WTC11 (cell line): ENCODE results near the gene PIM2. TPM values are rescaled to one million over a fixed set of nuclear protein-coding genes. Genes with fewer than 3 reads are reported as not detected.

Source experiments
- ATAC-seq: fragments of 200-7000 bp; cut with Tn5 transposase; 2 replicates; pipeline ENCODE4 v1.10.0; 2021; ENCODE audit warnings: mild to moderate bottlenecking, moderate library complexity
- Bru-seq: library from RNA; stranded (reverse); fragments of 400-500 nt; gene quantifications from one replicate; lab custom pipeline; 2021; lab: Mats Ljungman, UMichigan
- CTCF ChIA-PET: fragments of 300-600 bp; sonication (Branson Sonifier 250); formaldehyde crosslinking; loops from one replicate; lab custom pipeline; 2021; ENCODE audit warnings: antibody characterized with exemption; lab: Charles Lee
- POLR2A ChIA-PET: fragments of 350-600 bp; sonication (Branson Sonifier 250); formaldehyde crosslinking; loops from one replicate; lab custom pipeline; 2021; ENCODE audit warnings: antibody characterized with exemption; lab: Charles Lee
- DNase-seq: peaks from one replicate; pipeline ENCODE4 v3.0.0; 2021; ENCODE audit warnings: low spot score
- H3K27ac Mint-ChIP-seq: 2 replicates; pipeline ENCODE4 v1.8.0; 2021; ENCODE audit warnings: mixed read lengths
- H3K27me3 Mint-ChIP-seq: 2 replicates; pipeline ENCODE4 v1.8.0; 2021; ENCODE audit warnings: low read depth, mild to moderate bottlenecking, moderate library complexity, mixed read lengths
- H3K36me3 Mint-ChIP-seq: 2 replicates; pipeline ENCODE4 v1.8.0; 2021; ENCODE audit warnings: mixed read lengths
- H3K4me1 Mint-ChIP-seq: 2 replicates; pipeline ENCODE4 v1.8.0; 2022; ENCODE audit warnings: mixed read lengths
- H3K4me3 Mint-ChIP-seq: 2 replicates; pipeline ENCODE4 v1.8.0; 2021; ENCODE audit warnings: mild to moderate bottlenecking, moderate library complexity, mixed read lengths
- H3K9me3 Mint-ChIP-seq: 2 replicates; pipeline ENCODE4 v1.8.0; 2021; ENCODE audit warnings: mixed read lengths
- JUN ChIP-seq: sonication (generic); formaldehyde crosslinking; IDR thresholded peaks from 2 replicates; pipeline ENCODE4 v1.8.0; 2023; ENCODE audit warnings: mild to moderate bottlenecking, missing genetic modification reagents
- NFATC4 ChIP-seq: fragments of 250-450 bp; sonication (Bioruptor Pico); IDR thresholded peaks from 2 replicates; pipeline ENCODE4 v1.9.0; 2021; ENCODE audit warnings: mild to moderate bottlenecking
- NFYB ChIP-seq: sonication (generic); formaldehyde crosslinking; conservative IDR thresholded peaks from 2 replicates; pipeline ENCODE4 v1.8.0; 2022; ENCODE audit warnings: low read depth, missing genetic modification reagents
- SMAD3 ChIP-seq: sonication (generic); formaldehyde crosslinking; IDR thresholded peaks from 2 replicates; pipeline ENCODE4 v1.8.0; 2022; ENCODE audit warnings: missing genetic modification reagents, mild to moderate bottlenecking, borderline replicate concordance
- SP1 ChIP-seq: sonication (generic); formaldehyde crosslinking; conservative IDR thresholded peaks from 2 replicates; pipeline ENCODE4 v1.8.1; 2022; ENCODE audit warnings: missing genetic modification reagents
- TP53 ChIP-seq: sonication (generic); formaldehyde crosslinking; IDR thresholded peaks from 2 replicates; pipeline ENCODE4 v1.8.1; 2023; ENCODE audit warnings: mild to moderate bottlenecking, missing genetic modification reagents
- ZNF232 ChIP-seq: sonication (generic); formaldehyde crosslinking; IDR thresholded peaks from 2 replicates; pipeline ENCODE4 v1.8.0; 2022; ENCODE audit warnings: mild to moderate bottlenecking, missing genetic modification reagents
- ZNF263 ChIP-seq: sonication (generic); formaldehyde crosslinking; IDR thresholded peaks from 2 replicates; pipeline ENCODE4 v1.8.1; 2022; ENCODE audit warnings: low read depth, mild to moderate bottlenecking, moderate library complexity, missing genetic modification reagents
- long read RNA-seq, 3 experiments: library from RNA in 1 of 3; library from capped mRNA in 1 of 3; library from polyadenylated mRNA in 1 of 3; unstranded in 2 of 3; stranded (forward) in 1 of 3; transcript quantifications; one replicate each; pipeline ENCODE4 v2.0.0, GENCODE V29; 2021
- total RNA-seq: library from RNA; stranded (reverse); gene quantifications from 3 replicates; pipeline ENCODE4 v1.2.3, GENCODE V29; 2021
- TF ChIP-seq, protein P1 (sequence below): sonication (generic); formaldehyde crosslinking; IDR thresholded peaks from 2 replicates; pipeline ENCODE4 v1.8.0; 2022; ENCODE audit warnings: mild to moderate bottlenecking, missing genetic modification reagents
- TF ChIP-seq, protein P2 (sequence below): sonication (generic); formaldehyde crosslinking; conservative IDR thresholded peaks from 2 replicates; pipeline ENCODE4 v1.8.1; 2022; ENCODE audit warnings: mild to moderate bottlenecking, missing genetic modification reagents
- TF ChIP-seq, protein P3 (sequence below): sonication (generic); formaldehyde crosslinking; IDR thresholded peaks from 2 replicates; pipeline ENCODE4 v1.8.0; 2022; ENCODE audit warnings: mild to moderate bottlenecking, missing genetic modification reagents
- TF ChIP-seq, protein P4 (sequence below): sonication (generic); formaldehyde crosslinking; IDR thresholded peaks from 2 replicates; pipeline ENCODE4 v1.8.1; 2022; ENCODE audit warnings: low read depth, missing genetic modification reagents, borderline replicate concordance
- TF ChIP-seq, protein P5 (sequence below): sonication (generic); formaldehyde crosslinking; IDR thresholded peaks from 2 replicates; pipeline ENCODE4 v1.8.0; 2023; ENCODE audit warnings: missing genetic modification reagents, mild to moderate bottlenecking, borderline replicate concordance
- TF ChIP-seq, protein P6 (sequence below): sonication (generic); formaldehyde crosslinking; IDR thresholded peaks from 2 replicates; pipeline ENCODE4 v1.8.1; 2023; ENCODE audit warnings: mild to moderate bottlenecking, missing genetic modification reagents, moderate library complexity

The PIM2 gene
- total RNA-seq (146 to 184 TPM (median 182 TPM) in 3 replicates), Bru-seq, nascent RNA (percentile 98 among the genes with signal in this experiment)
- long read RNA-seq, experiment 1, transcript PIM2-203 (2 exons, 711 nt): minor isoform, 9 of 749 reads
- long read RNA-seq, experiment 1, transcript PIM2-201 (6 exons, 2,075 nt): major isoform, 660 of 749 reads
- long read RNA-seq, experiment 1, partial matches to known transcripts: 44 of 749 reads
- long read RNA-seq, experiment 1, other reads (novel, unspliced or antisense): 36 of 749 reads
- long read RNA-seq, experiment 2, transcript PIM2-201 (6 exons, 2,075 nt): major isoform, 125 of 211 reads
- long read RNA-seq, experiment 2, transcript PIM2-203 (2 exons, 711 nt): minor isoform, 7 of 211 reads
- long read RNA-seq, experiment 2, partial matches to known transcripts: 15 of 211 reads
- long read RNA-seq, experiment 2, other reads (novel, unspliced or antisense): 64 of 211 reads
- long read RNA-seq, experiment 3, transcript PIM2-201 (6 exons, 2,075 nt): major isoform, 43 of 43 reads
- long read RNA-seq, experiment 3, partial matches to known transcripts: 0 of 43 reads
- long read RNA-seq, experiment 3, other reads (novel, unspliced or antisense): 0 of 43 reads

DNA sequence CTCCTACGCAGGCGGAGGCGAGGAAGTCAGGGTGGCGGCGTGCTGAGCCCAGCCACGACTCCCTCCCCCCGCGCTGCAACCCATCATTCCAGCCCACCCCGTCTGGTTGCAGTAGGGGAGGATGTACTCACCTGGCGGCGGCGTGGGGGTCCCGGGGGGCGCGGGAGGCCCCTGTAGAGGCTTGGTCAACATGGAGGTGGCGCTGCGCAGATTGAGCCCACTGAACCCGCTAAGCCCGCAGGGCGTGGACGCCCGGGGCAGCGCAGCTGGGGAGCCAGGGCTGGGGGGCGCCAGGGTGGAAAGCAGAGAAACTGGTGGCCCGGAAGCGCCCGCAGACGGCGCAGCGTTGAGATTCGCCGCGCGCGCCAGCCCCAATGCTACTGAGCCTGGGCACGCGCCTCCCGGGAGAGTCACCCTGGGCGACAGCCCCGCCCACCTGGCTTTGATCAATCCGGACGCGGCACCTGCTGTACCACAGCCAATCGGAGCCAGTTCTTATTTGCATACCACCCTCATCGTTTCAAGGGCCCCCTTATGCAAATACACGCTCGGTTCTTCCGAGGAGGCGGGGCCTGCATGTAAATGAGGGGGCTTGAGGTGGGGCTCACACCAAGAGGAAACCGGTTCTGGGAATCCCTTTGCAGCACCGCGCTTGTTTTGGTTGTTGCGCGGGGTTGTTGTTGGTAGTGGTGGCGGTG is at the start of gene PIM2:
TSS of gene PIM2 (minus strand) at position 382 of the 698 bp plus-strand sequence. CDS start at position 192, 190 bp downstream.
- Mint-ChIP-seq H3K27me3 (no peaks in the 10 kb centered on the region), H3K4me1 (peaks cover 50% of the 10 kb centered on the region), H3K36me3 (peaks cover 55% of the 10 kb centered on the region), H3K9me3 (no peaks in the 10 kb centered on the region), H3K4me3 (peak within 1 kb of the TSS; percentile 93), H3K27ac (peak within 1 kb of the TSS; percentile 93)
- ATAC-seq (peak; percentile 86), DNase-seq (peak; percentile 90)
- CTCF ChIA-PET: interaction anchor here (0.9 to 1.0 kb wide), 2 partner anchors 28 to 39 kb away, joined by 3 read pairs; partner anchors contain the start of gene OTUD5
- POLR2A ChIA-PET: interaction anchor here (0.5 kb wide), 1 partner anchor 341 kb away, joined by 3 read pairs; no protein-coding TSS in a partner anchor
- TF ChIP-seq SMAD3 (CRISPR knock-in tag) (peak; percentile 51; the same call in 1 of the 2 replicates), ZNF263 (CRISPR knock-in tag) (no peak), TP53 (CRISPR knock-in tag) (no peak), SP1 (CRISPR knock-in tag) (peak; percentile 60), NFYB (CRISPR knock-in tag) (0 out of 2 replicates have a peak, but pooled peaks have one; percentile 17), ZNF232 (CRISPR knock-in tag) (no peak), NFATC4 (0 out of 2 replicates have a peak, but pooled peaks have one; percentile 24), JUN (CRISPR knock-in tag) (peak; percentile 28; the same call in 1 of the 2 replicates)
- TF ChIP-seq, protein P1, sequence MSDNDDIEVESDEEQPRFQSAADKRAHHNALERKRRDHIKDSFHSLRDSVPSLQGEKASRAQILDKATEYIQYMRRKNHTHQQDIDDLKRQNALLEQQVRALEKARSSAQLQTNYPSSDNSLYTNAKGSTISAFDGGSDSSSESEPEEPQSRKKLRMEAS (CRISPR knock-in tag): no peak; the same call in 1 of the 2 replicates
- TF ChIP-seq, protein P2, sequence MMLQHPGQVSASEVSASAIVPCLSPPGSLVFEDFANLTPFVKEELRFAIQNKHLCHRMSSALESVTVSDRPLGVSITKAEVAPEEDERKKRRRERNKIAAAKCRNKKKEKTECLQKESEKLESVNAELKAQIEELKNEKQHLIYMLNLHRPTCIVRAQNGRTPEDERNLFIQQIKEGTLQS: no peak
- TF ChIP-seq, protein P3, sequence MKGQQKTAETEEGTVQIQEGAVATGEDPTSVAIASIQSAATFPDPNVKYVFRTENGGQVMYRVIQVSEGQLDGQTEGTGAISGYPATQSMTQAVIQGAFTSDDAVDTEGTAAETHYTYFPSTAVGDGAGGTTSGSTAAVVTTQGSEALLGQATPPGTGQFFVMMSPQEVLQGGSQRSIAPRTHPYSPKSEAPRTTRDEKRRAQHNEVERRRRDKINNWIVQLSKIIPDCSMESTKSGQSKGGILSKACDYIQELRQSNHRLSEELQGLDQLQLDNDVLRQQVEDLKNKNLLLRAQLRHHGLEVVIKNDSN (CRISPR knock-in tag): peak; percentile 75; the same call in 1 of the 2 replicates
- TF ChIP-seq, protein P4, sequence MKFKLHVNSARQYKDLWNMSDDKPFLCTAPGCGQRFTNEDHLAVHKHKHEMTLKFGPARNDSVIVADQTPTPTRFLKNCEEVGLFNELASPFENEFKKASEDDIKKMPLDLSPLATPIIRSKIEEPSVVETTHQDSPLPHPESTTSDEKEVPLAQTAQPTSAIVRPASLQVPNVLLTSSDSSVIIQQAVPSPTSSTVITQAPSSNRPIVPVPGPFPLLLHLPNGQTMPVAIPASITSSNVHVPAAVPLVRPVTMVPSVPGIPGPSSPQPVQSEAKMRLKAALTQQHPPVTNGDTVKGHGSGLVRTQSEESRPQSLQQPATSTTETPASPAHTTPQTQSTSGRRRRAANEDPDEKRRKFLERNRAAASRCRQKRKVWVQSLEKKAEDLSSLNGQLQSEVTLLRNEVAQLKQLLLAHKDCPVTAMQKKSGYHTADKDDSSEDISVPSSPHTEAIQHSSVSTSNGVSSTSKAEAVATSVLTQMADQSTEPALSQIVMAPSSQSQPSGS (CRISPR knock-in tag): no peak
- TF ChIP-seq, protein P5, sequence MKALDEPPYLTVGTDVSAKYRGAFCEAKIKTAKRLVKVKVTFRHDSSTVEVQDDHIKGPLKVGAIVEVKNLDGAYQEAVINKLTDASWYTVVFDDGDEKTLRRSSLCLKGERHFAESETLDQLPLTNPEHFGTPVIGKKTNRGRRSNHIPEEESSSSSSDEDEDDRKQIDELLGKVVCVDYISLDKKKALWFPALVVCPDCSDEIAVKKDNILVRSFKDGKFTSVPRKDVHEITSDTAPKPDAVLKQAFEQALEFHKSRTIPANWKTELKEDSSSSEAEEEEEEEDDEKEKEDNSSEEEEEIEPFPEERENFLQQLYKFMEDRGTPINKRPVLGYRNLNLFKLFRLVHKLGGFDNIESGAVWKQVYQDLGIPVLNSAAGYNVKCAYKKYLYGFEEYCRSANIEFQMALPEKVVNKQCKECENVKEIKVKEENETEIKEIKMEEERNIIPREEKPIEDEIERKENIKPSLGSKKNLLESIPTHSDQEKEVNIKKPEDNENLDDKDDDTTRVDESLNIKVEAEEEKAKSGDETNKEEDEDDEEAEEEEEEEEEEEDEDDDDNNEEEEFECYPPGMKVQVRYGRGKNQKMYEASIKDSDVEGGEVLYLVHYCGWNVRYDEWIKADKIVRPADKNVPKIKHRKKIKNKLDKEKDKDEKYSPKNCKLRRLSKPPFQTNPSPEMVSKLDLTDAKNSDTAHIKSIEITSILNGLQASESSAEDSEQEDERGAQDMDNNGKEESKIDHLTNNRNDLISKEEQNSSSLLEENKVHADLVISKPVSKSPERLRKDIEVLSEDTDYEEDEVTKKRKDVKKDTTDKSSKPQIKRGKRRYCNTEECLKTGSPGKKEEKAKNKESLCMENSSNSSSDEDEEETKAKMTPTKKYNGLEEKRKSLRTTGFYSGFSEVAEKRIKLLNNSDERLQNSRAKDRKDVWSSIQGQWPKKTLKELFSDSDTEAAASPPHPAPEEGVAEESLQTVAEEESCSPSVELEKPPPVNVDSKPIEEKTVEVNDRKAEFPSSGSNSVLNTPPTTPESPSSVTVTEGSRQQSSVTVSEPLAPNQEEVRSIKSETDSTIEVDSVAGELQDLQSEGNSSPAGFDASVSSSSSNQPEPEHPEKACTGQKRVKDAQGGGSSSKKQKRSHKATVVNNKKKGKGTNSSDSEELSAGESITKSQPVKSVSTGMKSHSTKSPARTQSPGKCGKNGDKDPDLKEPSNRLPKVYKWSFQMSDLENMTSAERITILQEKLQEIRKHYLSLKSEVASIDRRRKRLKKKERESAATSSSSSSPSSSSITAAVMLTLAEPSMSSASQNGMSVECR (CRISPR knock-in tag): peak; percentile 24; the same call in 1 of the 2 replicates
- TF ChIP-seq, protein P6, sequence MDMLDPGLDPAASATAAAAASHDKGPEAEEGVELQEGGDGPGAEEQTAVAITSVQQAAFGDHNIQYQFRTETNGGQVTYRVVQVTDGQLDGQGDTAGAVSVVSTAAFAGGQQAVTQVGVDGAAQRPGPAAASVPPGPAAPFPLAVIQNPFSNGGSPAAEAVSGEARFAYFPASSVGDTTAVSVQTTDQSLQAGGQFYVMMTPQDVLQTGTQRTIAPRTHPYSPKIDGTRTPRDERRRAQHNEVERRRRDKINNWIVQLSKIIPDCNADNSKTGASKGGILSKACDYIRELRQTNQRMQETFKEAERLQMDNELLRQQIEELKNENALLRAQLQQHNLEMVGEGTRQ: peak; percentile 65
